Measurements from ENCODE around the gene SDSL.

Gene SDSL

DNA sequence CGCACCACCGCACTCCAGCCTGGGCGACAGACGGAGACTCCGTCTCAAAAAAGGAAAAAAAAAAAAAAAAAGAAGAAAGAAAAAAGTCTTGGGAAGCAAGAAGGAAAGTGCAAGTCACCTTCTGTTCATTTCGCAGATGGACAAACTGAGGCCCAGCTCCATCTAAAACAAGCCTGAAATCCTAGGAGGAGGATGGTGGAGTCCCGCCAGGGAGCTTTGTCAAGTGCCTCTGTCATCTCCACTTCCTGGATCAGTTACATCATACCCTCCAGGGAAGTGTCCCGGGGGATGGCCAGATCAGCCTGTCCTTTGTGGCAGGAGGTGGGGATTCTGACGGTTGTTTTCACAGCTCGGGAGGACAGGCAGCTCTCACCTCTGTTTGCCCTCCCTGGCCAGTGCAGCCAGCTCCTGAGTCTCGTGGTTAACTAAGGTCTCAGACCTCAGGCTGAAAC lies 8.7 kb upstream of the SDSL start:
- H3K4me2 ChIP-seq: no peak overlapping the region
- H4K20me1 ChIP-seq (ENCODE audit: insufficient read depth): no peaks in the 10 kb centered on the region
- H3K4me1 ChIP-seq (ENCODE audit: low read depth, poor library complexity, severe bottlenecking): no peaks in the 10 kb centered on the region
- no peak overlapping the region for H2AFZ ChIP-seq (ENCODE audit: low read depth)
- H3K79me2 ChIP-seq (ENCODE audit: insufficient read depth, low read depth): no peaks in the 10 kb centered on the region
- H3K27ac ChIP-seq: no peak overlapping the region
- TF ChIP-seq, protein P1, sequence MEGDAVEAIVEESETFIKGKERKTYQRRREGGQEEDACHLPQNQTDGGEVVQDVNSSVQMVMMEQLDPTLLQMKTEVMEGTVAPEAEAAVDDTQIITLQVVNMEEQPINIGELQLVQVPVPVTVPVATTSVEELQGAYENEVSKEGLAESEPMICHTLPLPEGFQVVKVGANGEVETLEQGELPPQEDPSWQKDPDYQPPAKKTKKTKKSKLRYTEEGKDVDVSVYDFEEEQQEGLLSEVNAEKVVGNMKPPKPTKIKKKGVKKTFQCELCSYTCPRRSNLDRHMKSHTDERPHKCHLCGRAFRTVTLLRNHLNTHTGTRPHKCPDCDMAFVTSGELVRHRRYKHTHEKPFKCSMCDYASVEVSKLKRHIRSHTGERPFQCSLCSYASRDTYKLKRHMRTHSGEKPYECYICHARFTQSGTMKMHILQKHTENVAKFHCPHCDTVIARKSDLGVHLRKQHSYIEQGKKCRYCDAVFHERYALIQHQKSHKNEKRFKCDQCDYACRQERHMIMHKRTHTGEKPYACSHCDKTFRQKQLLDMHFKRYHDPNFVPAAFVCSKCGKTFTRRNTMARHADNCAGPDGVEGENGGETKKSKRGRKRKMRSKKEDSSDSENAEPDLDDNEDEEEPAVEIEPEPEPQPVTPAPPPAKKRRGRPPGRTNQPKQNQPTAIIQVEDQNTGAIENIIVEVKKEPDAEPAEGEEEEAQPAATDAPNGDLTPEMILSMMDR (conservative IDR thresholded peaks at IDR 0.05; ENCODE audit: low read depth, low read length): no peak
- no peak overlapping the region for H3K9ac ChIP-seq
- H3K36me3 ChIP-seq (ENCODE audit: insufficient read depth): no peaks in the 10 kb centered on the region
- H3K27me3 ChIP-seq (ENCODE audit: insufficient read depth, low read depth): no peaks in the 10 kb centered on the region
- no peak overlapping the region for H3K4me3 ChIP-seq (IDR thresholded peaks at IDR 0.05; ENCODE audit: insufficient read depth, low read depth, low read length)

DNA sequence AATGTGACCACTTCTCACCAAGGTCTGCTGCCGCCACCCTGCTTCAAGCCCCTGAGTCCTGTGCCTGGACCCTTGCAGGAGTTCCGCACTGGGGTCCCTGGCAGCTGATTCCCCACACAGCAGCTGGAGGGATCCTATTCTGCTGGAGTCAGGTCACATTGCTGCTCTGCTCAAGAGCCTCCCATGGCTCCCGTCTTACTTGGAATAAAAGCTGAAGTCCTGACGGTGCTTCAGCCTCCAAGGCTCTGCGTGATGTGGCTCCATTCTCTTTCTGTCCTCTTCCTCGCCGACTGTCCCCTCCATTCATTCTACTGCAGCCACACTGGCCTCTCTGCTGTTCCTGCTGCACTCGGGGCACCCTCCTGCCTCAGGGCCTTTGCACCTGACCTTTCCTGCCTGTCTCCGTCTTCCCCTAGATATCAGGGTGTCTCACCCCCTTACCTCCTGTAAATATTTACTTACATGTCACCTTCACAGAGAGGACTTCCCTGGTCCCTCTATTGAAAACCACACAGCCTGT lies 7.6 kb upstream of the SDSL start:
- H3K79me2 ChIP-seq (ENCODE audit: insufficient read depth, low read depth): no peaks in the 10 kb centered on the region
- no peak overlapping the region for H3K27ac ChIP-seq
- no peaks in the 10 kb centered on the region for H3K4me1 ChIP-seq (ENCODE audit: low read depth, poor library complexity, severe bottlenecking)
- TF ChIP-seq, protein P1 (conservative IDR thresholded peaks at IDR 0.05; ENCODE audit: low read depth, low read length): no peak
- no peaks in the 10 kb centered on the region for H3K36me3 ChIP-seq (ENCODE audit: insufficient read depth)
- no peak overlapping the region for H3K9ac ChIP-seq
- no peak overlapping the region for H3K4me3 ChIP-seq (IDR thresholded peaks at IDR 0.05; ENCODE audit: insufficient read depth, low read depth, low read length)
- no peaks in the 10 kb centered on the region for H4K20me1 ChIP-seq (ENCODE audit: insufficient read depth)
- no peak overlapping the region for H2AFZ ChIP-seq (ENCODE audit: low read depth)
- no peaks in the 10 kb centered on the region for H3K27me3 ChIP-seq (ENCODE audit: insufficient read depth, low read depth)
- no peak overlapping the region for H3K4me2 ChIP-seq

DNA sequence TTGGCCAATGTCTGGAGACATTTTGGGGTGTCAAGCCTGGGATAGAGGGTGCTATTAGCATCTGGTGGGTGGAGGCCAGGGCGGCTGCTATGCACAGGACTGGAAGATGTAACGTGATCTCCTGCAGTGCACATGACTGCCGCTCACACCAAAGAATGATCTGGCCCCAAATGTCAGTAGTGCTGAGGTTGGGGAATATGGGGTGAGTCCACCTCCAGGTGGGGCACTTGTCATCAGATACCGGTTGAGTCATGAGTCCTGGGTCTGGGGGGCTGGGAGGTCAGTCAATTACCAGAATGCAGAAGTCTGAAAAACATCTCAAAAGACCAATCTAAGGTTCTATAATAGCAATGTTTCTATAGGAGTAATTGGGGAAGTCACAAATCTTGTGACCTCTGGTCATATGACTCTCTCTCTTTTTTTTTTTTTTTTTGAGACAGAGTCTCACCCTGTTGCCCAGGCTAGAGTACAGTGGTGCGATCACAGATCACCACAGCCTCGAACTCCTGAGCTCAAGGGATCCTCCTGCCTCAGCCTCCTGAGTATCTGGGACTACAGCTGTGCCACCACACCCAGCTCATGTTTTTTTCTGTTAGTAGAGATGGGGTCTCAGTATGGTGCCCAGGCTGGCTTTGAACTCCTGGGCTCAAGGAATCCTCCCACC lies 6.0 kb upstream of the SDSL start:
- Histone ChIP-seq H2AFZ (ENCODE audit: low read depth) (no peak overlapping the region), H3K27me3 (ENCODE audit: insufficient read depth, low read depth) (no peaks in the 10 kb centered on the region), H4K20me1 (ENCODE audit: insufficient read depth) (no peaks in the 10 kb centered on the region), H3K79me2 (ENCODE audit: insufficient read depth, low read depth) (no peaks in the 10 kb centered on the region), H3K36me3 (ENCODE audit: insufficient read depth) (no peaks in the 10 kb centered on the region), H3K9ac (no peak overlapping the region), H3K27ac (no peak overlapping the region), H3K4me1 (ENCODE audit: low read depth, poor library complexity, severe bottlenecking) (no peaks in the 10 kb centered on the region), H3K4me3 (IDR thresholded peaks at IDR 0.05; ENCODE audit: insufficient read depth, low read depth, low read length) (no peak overlapping the region), H3K4me2 (no peak overlapping the region)
- TF ChIP-seq, protein P1 (conservative IDR thresholded peaks at IDR 0.05; ENCODE audit: low read depth, low read length): no peak

DNA sequence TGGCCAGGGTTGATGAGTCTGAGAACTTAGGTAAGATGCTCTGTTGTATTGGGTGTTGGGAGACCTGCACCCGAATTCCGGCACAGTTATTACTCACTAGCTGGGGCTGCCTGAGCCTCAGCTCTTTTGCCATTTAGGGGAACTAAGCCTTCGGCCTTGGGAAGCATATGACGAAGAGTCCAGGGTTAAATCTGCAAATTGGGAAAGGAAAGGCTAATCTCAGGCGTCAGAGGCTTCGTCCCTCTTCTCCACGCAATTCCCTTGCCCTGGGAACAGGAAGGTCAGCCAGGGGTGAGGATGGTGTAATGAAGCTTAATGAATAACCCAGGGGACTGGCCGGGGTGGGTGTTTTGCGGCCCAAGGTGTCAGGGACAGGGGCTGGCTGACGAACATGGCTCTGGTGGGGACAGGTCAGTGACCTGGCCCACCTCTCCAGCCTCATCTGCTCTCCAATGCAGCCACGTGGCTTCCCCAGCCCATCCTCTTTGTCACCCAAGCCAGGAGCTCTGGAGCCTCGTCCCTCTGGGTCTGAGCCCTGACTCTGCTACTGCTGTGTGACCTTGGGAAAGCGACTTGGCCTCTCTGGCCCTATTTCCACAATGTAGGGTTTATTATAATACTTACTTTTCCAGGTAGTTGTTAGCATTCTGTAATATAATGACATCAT lies 3.8 kb upstream of the SDSL start:
- no peaks in the 10 kb centered on the region for H3K36me3 ChIP-seq (ENCODE audit: insufficient read depth)
- H3K4me2 ChIP-seq: no peak overlapping the region
- no peak overlapping the region for H3K9ac ChIP-seq
- H2AFZ ChIP-seq (ENCODE audit: low read depth): no peak overlapping the region
- H3K4me1 ChIP-seq (ENCODE audit: low read depth, poor library complexity, severe bottlenecking): no peaks in the 10 kb centered on the region
- no peaks in the 10 kb centered on the region for H3K79me2 ChIP-seq (ENCODE audit: insufficient read depth, low read depth)
- H3K27ac ChIP-seq: no peak overlapping the region
- no peak overlapping the region for H3K4me3 ChIP-seq (IDR thresholded peaks at IDR 0.05; ENCODE audit: insufficient read depth, low read depth, low read length)
- H4K20me1 ChIP-seq (ENCODE audit: insufficient read depth): no peaks in the 10 kb centered on the region
- TF ChIP-seq, protein P1 (conservative IDR thresholded peaks at IDR 0.05; ENCODE audit: low read depth, low read length): no peak
- no peaks in the 10 kb centered on the region for H3K27me3 ChIP-seq (ENCODE audit: insufficient read depth, low read depth)

All from KMS-11 (cell line).